Measurements from ENCODE around the gene CENPV. TPM values are rescaled to one million over a fixed set of nuclear protein-coding genes. Genes with fewer than 3 reads are reported as not detected.
A peak's percentile ranks its signal among the peaks of the same experiment; 100 is the strongest.

The CENPV gene
- total and polyA plus RNA-seq, 2 of the 13 experiments (the other 11 are each of a cell fraction or from before 2014, with no cell fraction given) = 193 to 292 TPM

DNA sequence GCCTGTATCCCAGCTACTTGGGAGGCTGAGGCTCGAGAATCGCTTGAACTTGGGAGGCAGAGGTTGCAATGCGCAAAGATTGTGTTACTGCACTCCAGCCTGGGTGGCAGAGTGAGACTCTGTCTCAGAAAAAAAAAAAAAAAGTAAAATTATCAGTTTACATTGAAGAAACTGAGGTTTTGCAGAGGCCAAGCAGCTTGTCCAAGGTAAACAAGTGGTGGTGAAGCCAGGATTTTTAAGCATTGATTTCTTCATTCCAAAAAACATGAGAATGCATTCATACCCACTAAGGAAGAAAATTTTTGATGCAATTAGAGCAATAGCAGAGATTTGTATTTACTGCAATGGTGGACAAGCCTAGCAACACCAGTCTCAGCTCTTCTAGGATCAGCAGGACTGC lies 52.7 kb downstream of the CENPV start:
- Histone ChIP-seq H3K27ac (ENCODE audit: extremely low read length, insufficient read depth, low read length) (no peak overlapping the region), H3K9ac (ENCODE audit: insufficient read depth, low read depth, low read length) (no peak overlapping the region), H2AFZ (ENCODE audit: low read length) (no peak overlapping the region), H3K4me3 (replicated peaks in 1 of 3; ENCODE audit: insufficient read depth in 1 of 3, low read depth in 2 of 3, low read length in 3 of 3) (no peak overlapping the region), H3K4me1 (ENCODE audit: insufficient read depth, low read length) (peaks cover 87% of the 10 kb centered on the region), H3K79me2 (ENCODE audit: insufficient read depth, low read length) (no peaks in the 10 kb centered on the region), H3K36me3 (replicated peaks in 1 of 2; ENCODE audit: control insufficient read depth in 1 of 2, insufficient read depth in 2 of 2, low read length in 2 of 2) (no peaks in the 10 kb centered on the region), H3K4me2 (ENCODE audit: low read depth, low read length) (no peak overlapping the region), H3K9me3 (ENCODE audit: low read length) (no peaks in the 10 kb centered on the region), H3K27me3 (ENCODE audit: control insufficient read depth in 1 of 2, insufficient read depth in 2 of 2, low read length in 2 of 2) (no peaks in the 10 kb centered on the region), H4K20me1 (ENCODE audit: insufficient read depth, low read length) (no peaks in the 10 kb centered on the region)
- ChIA-PET POLR2A (interaction anchor here (6.1 to 11.1 kb wide), 2 partner anchors 13 to 14 kb away, joined by 100 to 111 read pairs; no protein-coding TSS in a partner anchor), CTCF (ENCODE audit: low intra/inter-chr PET ratio, low total read pairs) (no interaction called here)
- FAIRE-seq = no peak
- TF ChIP-seq, protein P1, sequence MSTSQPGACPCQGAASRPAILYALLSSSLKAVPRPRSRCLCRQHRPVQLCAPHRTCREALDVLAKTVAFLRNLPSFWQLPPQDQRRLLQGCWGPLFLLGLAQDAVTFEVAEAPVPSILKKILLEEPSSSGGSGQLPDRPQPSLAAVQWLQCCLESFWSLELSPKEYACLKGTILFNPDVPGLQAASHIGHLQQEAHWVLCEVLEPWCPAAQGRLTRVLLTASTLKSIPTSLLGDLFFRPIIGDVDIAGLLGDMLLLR (CRISPR knock-in tag; IDR thresholded peaks at IDR 0.05) = no peak
- TF ChIP-seq, protein P2, sequence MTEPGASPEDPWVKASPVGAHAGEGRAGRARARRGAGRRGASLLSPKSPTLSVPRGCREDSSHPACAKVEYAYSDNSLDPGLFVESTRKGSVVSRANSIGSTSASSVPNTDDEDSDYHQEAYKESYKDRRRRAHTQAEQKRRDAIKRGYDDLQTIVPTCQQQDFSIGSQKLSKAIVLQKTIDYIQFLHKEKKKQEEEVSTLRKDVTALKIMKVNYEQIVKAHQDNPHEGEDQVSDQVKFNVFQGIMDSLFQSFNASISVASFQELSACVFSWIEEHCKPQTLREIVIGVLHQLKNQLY (CRISPR knock-in tag; IDR thresholded peaks at IDR 0.05) = no peak
- DNase-seq (ENCODE audit: low spot score) = no peak
- ATAC-seq = no peak
- no TSS peak for BruUV-seq (replicated peaks)
- in situ Hi-C loops (cut with HindIII; ENCODE audit: extremely low pct_ligation_motif_present, low pct_unique_long_range_greater_than_20kb) (no loop called here), intact Hi-C loops (cut with micrococcal nuclease; ENCODE audit: unreplicated experiment) (no loop called here)
- WGBS (ENCODE audit: low lambda C conversion rate) = 100% methylated on average over 3 of the region's 3 CpGs

DNA sequence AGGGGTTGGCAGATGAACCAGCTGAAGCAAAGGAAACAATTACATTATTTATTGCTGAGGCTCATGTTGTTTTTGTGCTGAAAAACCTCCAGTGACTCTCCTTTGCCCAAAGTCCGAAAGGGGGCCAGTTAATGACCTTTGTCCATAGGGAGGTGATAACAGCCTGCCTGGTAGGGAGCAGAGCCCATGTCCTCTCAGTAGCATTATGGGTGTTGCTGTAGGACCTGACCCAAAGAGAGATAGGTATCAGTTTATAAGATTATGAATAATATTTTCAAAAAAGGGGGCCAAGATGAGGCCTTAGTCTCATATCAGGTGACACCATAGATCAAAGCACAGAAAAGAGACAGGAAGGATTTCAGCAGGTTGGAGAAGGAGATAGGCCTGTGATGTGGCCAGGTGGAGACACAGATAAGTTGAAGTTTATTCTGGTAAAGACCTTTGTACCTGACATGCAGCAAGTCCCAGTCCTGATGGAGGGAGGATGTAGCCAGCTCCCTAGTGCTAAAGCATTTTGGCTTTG lies 55.1 kb downstream of the CENPV start:
- BruUV-seq (replicated peaks) = no TSS peak
- Histone ChIP-seq H3K79me2 (ENCODE audit: insufficient read depth, low read length) (no peaks in the 10 kb centered on the region), H4K20me1 (ENCODE audit: insufficient read depth, low read length) (no peaks in the 10 kb centered on the region), H3K9me3 (ENCODE audit: low read length) (no peaks in the 10 kb centered on the region), H3K27me3 (ENCODE audit: control insufficient read depth in 1 of 2, insufficient read depth in 2 of 2, low read length in 2 of 2) (no peaks in the 10 kb centered on the region), H3K4me1 (ENCODE audit: insufficient read depth, low read length) (peaks cover 85% of the 10 kb centered on the region), H3K9ac (ENCODE audit: insufficient read depth, low read depth, low read length) (peak overlapping the region; percentile 82), H3K36me3 (replicated peaks in 1 of 2; ENCODE audit: control insufficient read depth in 1 of 2, insufficient read depth in 2 of 2, low read length in 2 of 2) (no peaks in the 10 kb centered on the region), H3K27ac (ENCODE audit: extremely low read length, insufficient read depth, low read length) (peak overlapping the region; percentile 97), H3K4me2 (ENCODE audit: low read depth, low read length) (peak overlapping the region; percentile 75), H2AFZ (ENCODE audit: low read length) (no peak overlapping the region), H3K4me3 (replicated peaks in 1 of 3; ENCODE audit: insufficient read depth in 1 of 3, low read depth in 2 of 3, low read length in 3 of 3) (peak overlapping the region in 1 of 3 experiments; percentile 42; a peak in 3 of 6 replicates)
- FAIRE-seq (peak; percentile 74), ATAC-seq (peak; percentile 82), DNase-seq (ENCODE audit: low spot score) (peak; percentile 90)
- intact Hi-C loops (cut with micrococcal nuclease; ENCODE audit: unreplicated experiment) (no loop called here), in situ Hi-C loops (cut with HindIII; ENCODE audit: extremely low pct_ligation_motif_present, low pct_unique_long_range_greater_than_20kb) (no loop called here)
- WGBS (ENCODE audit: low lambda C conversion rate) = 0% methylated on average over 1 of the region's 1 CpG
- CTCF ChIA-PET (ENCODE audit: low intra/inter-chr PET ratio, low total read pairs) = no interaction called here
- POLR2A ChIA-PET = interaction anchor here (0.9 to 6.1 kb wide), 23 partner anchors 10 to 238 kb away, joined by 3 to 258 read pairs (median 7); partner anchors contain the start of genes CENPV, NCOR1, PIGL and TRPV2
- TF ChIP-seq ZNF607 (CRISPR knock-in tag; IDR thresholded peaks at IDR 0.05; ENCODE audit: borderline replicate concordance) = no peak
- TF ChIP-seq EP300 (IDR thresholded peaks at IDR 0.05; ENCODE audit: low read depth in 2 of 2, low read length in 2 of 2) = peak; percentile 52 to 81; a peak in 2 of 4 replicates
- TF ChIP-seq EP300 (CRISPR knock-in tag; IDR thresholded peaks at IDR 0.05; ENCODE audit: borderline replicate concordance) = peak; percentile 22; the same call in 1 of the 2 replicates
- peak; percentile 67 for TF ChIP-seq FOXK2 (IDR thresholded peaks at IDR 0.05)
- TF ChIP-seq TAF15 (IDR thresholded peaks at IDR 0.05; ENCODE audit: low read depth, low read length, poor library complexity, severe bottlenecking) = no peak
- TF ChIP-seq U2AF1 (optimal IDR thresholded peaks at IDR 0.05; ENCODE audit: low read depth, low read length) = no peak
- TF ChIP-seq SOX6 (IDR thresholded peaks at IDR 0.05) = no peak
- TF ChIP-seq SOX6 (CRISPR knock-in tag; IDR thresholded peaks at IDR 0.05) = peak; percentile 79
- TF ChIP-seq FOXP4 (CRISPR knock-in tag; IDR thresholded peaks at IDR 0.05) = peak; percentile 82
- TF ChIP-seq POLR2G (IDR thresholded peaks at IDR 0.05; ENCODE audit: low read depth, low read length) = peak; percentile 50
- TF ChIP-seq ZNF503 (CRISPR knock-in tag; IDR thresholded peaks at IDR 0.05) = no peak; the same call in 1 of the 2 replicates

All from HepG2 (cell line).